PC-3 (cell line): ENCODE results near the gene SYNGR3. TPM values are rescaled to one million over a fixed set of nuclear protein-coding genes. Genes with fewer than 3 reads are reported as not detected.

Experiments used
- ATAC-seq: fragments of 200-7000 bp; cut with Tn5 transposase; 2 replicates; pipeline ENCODE4 v1.9.1; 2020; ENCODE audit warnings: mild to moderate bottlenecking, moderate library complexity
- BruUV-seq: library from RNA; stranded (reverse); fragments of 400-500 nt; replicated peaks from 2 replicates; lab custom pipeline; 2021; lab: Mats Ljungman, UMichigan
- CTCF ChIA-PET: fragments of 300-600 bp; sonication (Branson Sonifier 250); formaldehyde crosslinking; loops from one replicate; lab custom pipeline; 2022; ENCODE audit warnings: antibody characterized with exemption; lab: Charles Lee
- POLR2A ChIA-PET: fragments of 300-600 bp; sonication (Branson Sonifier 250); formaldehyde crosslinking; loops from one replicate; lab custom pipeline; 2022; ENCODE audit warnings: antibody characterized with exemption; ENCODE audit not compliant: unreplicated experiment; lab: Charles Lee
- DNase-seq: peaks from one replicate; pipeline ENCODE4 v3.0.0-alpha.2; 2015
- H2AFZ ChIP-seq: fragments of 300-600 bp; sonication (generic); 2 replicates; pipeline ENCODE4 v1.6.0; 2016; ENCODE audit warnings: antibody characterized with exemption, low read length
- H3F3A ChIP-seq: fragments of 300-600 bp; sonication (generic); one replicate; pipeline ENCODE4 v1.6.0; 2017; ENCODE audit warnings: antibody characterized with exemption, low read length, control low read depth, mild to moderate bottlenecking; ENCODE audit not compliant: unreplicated experiment
- H3K27ac ChIP-seq: fragments of 300-600 bp; sonication (generic); 2 replicates; pipeline ENCODE4 v1.5.1; 2016; ENCODE audit warnings: mild to moderate bottlenecking, low read length
- H3K27me3 ChIP-seq: fragments of 300-600 bp; sonication (generic); 2 replicates; pipeline ENCODE4 v1.6.1; 2016; ENCODE audit warnings: low read length, mixed read lengths
- H3K36me3 ChIP-seq: fragments of 300-600 bp; sonication (generic); 2 replicates; pipeline ENCODE4 v1.6.1; 2016; ENCODE audit warnings: low read depth, mixed run types, low read length, mixed read lengths
- H3K4me1 ChIP-seq: fragments of 300-600 bp; sonication (generic); 2 replicates; pipeline ENCODE4 v1.5.1; 2016; ENCODE audit warnings: low read length; ENCODE audit not compliant: insufficient read depth
- H3K4me2 ChIP-seq: fragments of 300-600 bp; sonication (generic); 2 replicates; pipeline ENCODE4 v1.6.0; 2016; ENCODE audit warnings: low read length
- H3K4me3 ChIP-seq: fragments of 300-600 bp; sonication (generic); 2 replicates; pipeline ENCODE4 v1.5.1; 2016; ENCODE audit warnings: mild to moderate bottlenecking, low read length, mixed read lengths
- H3K79me2 ChIP-seq: fragments of 300-600 bp; sonication (generic); 2 replicates; pipeline ENCODE4 v1.6.1; 2017; ENCODE audit warnings: low read length, mixed read lengths
- H3K9ac ChIP-seq: fragments of 300-600 bp; sonication (generic); 2 replicates; pipeline ENCODE4 v1.6.0; 2016; ENCODE audit warnings: mild to moderate bottlenecking, low read length
- H3K9me2 ChIP-seq: fragments of 300-600 bp; sonication (generic); replicated peaks from 2 replicates; pipeline ENCODE4 v1.6.1; 2016; ENCODE audit warnings: mixed run types, low read length, mixed read lengths
- H3K9me3 ChIP-seq: fragments of 300-600 bp; sonication (generic); 2 replicates; pipeline ENCODE4 v1.6.1; 2016; ENCODE audit warnings: low read length, mixed read lengths
- H4K20me1 ChIP-seq: fragments of 300-600 bp; sonication (generic); 2 replicates; pipeline ENCODE4 v1.6.1; 2016; ENCODE audit warnings: low read length, mixed read lengths
- EZH2 ChIP-seq: fragments of 300-600 bp; sonication (generic); IDR thresholded peaks from one replicate; pipeline ENCODE4 v1.6.1; 2017; ENCODE audit warnings: antibody characterized with exemption, mild to moderate bottlenecking, low read length; ENCODE audit not compliant: unreplicated experiment
- EZH2phosphoT487 ChIP-seq: fragments of 300-600 bp; sonication (generic); IDR thresholded peaks from 2 replicates; pipeline ENCODE4 v1.6.1; 2018; ENCODE audit warnings: mild to moderate bottlenecking, antibody characterized with exemption, low read length, borderline replicate concordance
- intact Hi-C: fragments of 100-400 bp; cut with micrococcal nuclease; formaldehyde crosslinking; loops from 2 replicates; pipeline ENCODE4 v1.9.0; 2023
- total RNA-seq: library from RNA; depleted of rRNA; stranded (reverse); fragments of >200 nt; gene quantifications from 2 replicates; pipeline ENCODE4 v1.2.3, GENCODE V29; 2014
- TF ChIP-seq, protein P1 (sequence below): fragments of 300-600 bp; sonication (generic); conservative IDR thresholded peaks from 2 replicates; pipeline ENCODE4 v1.5.1; 2017; ENCODE audit warnings: antibody characterized with exemption, low read depth, mild to moderate bottlenecking, low read length

SYNGR3 gene
- total RNA-seq, 1 experiment from 2014 or later, result 1.5 TPM

GRCh38 chr16:1990351-1991134 lies 773 bp downstream of the SYNGR3 start:
- Histone ChIP-seq H2AFZ (peak overlapping the region; percentile 20; the same call in 1 of the 2 replicates), H3K4me2 (peak overlapping the region; percentile 65), H4K20me1 (no peaks in the 10 kb centered on the region), H3K4me3 (peak overlapping the region; percentile 52), H3K27ac (no peak overlapping the region), H3K27me3 (no peaks in the 10 kb centered on the region), H3K79me2 (peaks cover 5% of the 10 kb centered on the region; the same call in 1 of the 2 replicates), H3K9me2 (no peaks in the 10 kb centered on the region), H3K9ac (no peak overlapping the region), H3K4me1 (peaks cover 8% of the 10 kb centered on the region), H3F3A (no peaks in the 10 kb centered on the region), H3K9me3 (no peaks in the 10 kb centered on the region), H3K36me3 (no peaks in the 10 kb centered on the region; the same call in 1 of the 2 replicates)
- ATAC-seq (no peak), DNase-seq (no peak)
- TF ChIP-seq, protein P1, sequence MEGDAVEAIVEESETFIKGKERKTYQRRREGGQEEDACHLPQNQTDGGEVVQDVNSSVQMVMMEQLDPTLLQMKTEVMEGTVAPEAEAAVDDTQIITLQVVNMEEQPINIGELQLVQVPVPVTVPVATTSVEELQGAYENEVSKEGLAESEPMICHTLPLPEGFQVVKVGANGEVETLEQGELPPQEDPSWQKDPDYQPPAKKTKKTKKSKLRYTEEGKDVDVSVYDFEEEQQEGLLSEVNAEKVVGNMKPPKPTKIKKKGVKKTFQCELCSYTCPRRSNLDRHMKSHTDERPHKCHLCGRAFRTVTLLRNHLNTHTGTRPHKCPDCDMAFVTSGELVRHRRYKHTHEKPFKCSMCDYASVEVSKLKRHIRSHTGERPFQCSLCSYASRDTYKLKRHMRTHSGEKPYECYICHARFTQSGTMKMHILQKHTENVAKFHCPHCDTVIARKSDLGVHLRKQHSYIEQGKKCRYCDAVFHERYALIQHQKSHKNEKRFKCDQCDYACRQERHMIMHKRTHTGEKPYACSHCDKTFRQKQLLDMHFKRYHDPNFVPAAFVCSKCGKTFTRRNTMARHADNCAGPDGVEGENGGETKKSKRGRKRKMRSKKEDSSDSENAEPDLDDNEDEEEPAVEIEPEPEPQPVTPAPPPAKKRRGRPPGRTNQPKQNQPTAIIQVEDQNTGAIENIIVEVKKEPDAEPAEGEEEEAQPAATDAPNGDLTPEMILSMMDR, result no peak
- no peak for TF ChIP-seq EZH2
- no peak for TF ChIP-seq EZH2phosphoT487
- POLR2A ChIA-PET, result no interaction called here
- intact Hi-C loops, result no loop called here
- no TSS peak for BruUV-seq
- CTCF ChIA-PET, result interaction anchor here (0.6 kb wide), 1 partner anchor 150 kb away, joined by 3 read pairs; no protein-coding TSS in a partner anchor

- H3K79me2 ChIP-seq, result no peaks in the 10 kb centered on the region
- CTCF ChIA-PET, result no interaction called here
- peaks cover 4% of the 10 kb centered on the region; the same call in 1 of the 2 replicates for H3K4me1 ChIP-seq
- H3F3A ChIP-seq, result no peaks in the 10 kb centered on the region
- intact Hi-C loops, result no loop called here
- DNase-seq (no peak), ATAC-seq (no peak)
- no peaks in the 10 kb centered on the region for H3K9me3 ChIP-seq
- TF ChIP-seq EZH2, result no peak
- TF ChIP-seq, protein P1, result no peak
- TF ChIP-seq EZH2phosphoT487, result no peak
- POLR2A ChIA-PET, result no interaction called here
- H4K20me1 ChIP-seq, result no peaks in the 10 kb centered on the region
- no TSS peak for BruUV-seq
- H3K27me3 ChIP-seq, result no peaks in the 10 kb centered on the region
- H3K9me2 ChIP-seq, result no peaks in the 10 kb centered on the region
- no peak overlapping the region for H2AFZ ChIP-seq
- H3K36me3 ChIP-seq, result no peaks in the 10 kb centered on the region; the same call in 1 of the 2 replicates
- H3K27ac ChIP-seq, result no peak overlapping the region
- peak overlapping the region; percentile 65; the same call in 1 of the 2 replicates for H3K4me2 ChIP-seq
- no peak overlapping the region for H3K4me3 ChIP-seq
- no peak overlapping the region for H3K9ac ChIP-seq
These were observed 1.4 kb downstream of the SYNGR3 start for GRCh38 chr16:1991135-1991551.

GRCh38 chr16:1991588-1991947 lies 1.8 kb downstream of the SYNGR3 start:
- ChIA-PET CTCF (no interaction called here), POLR2A (no interaction called here)
- H3K4me3 ChIP-seq, result no peak overlapping the region
- H3K4me1 ChIP-seq, result peaks cover 4% of the 10 kb centered on the region; the same call in 1 of the 2 replicates
- no peak overlapping the region for H2AFZ ChIP-seq
- intact Hi-C loops, result no loop called here
- H3F3A ChIP-seq, result no peaks in the 10 kb centered on the region
- no TSS peak for BruUV-seq
- H3K4me2 ChIP-seq, result no peak overlapping the region
- no peak for DNase-seq
- H3K79me2 ChIP-seq, result no peaks in the 10 kb centered on the region
- ATAC-seq, result no peak
- no peaks in the 10 kb centered on the region for H4K20me1 ChIP-seq
- H3K27me3 ChIP-seq, result no peaks in the 10 kb centered on the region
- no peak overlapping the region for H3K9ac ChIP-seq
- no peaks in the 10 kb centered on the region for H3K9me3 ChIP-seq
- H3K9me2 ChIP-seq, result no peaks in the 10 kb centered on the region
- no peaks in the 10 kb centered on the region; the same call in 1 of the 2 replicates for H3K36me3 ChIP-seq
- TF ChIP-seq EZH2, result no peak
- no peak for TF ChIP-seq EZH2phosphoT487
- TF ChIP-seq, protein P1, result no peak
- H3K27ac ChIP-seq, result no peak overlapping the region
